Measurements from ENCODE around the gene CUL2.

DNA sequence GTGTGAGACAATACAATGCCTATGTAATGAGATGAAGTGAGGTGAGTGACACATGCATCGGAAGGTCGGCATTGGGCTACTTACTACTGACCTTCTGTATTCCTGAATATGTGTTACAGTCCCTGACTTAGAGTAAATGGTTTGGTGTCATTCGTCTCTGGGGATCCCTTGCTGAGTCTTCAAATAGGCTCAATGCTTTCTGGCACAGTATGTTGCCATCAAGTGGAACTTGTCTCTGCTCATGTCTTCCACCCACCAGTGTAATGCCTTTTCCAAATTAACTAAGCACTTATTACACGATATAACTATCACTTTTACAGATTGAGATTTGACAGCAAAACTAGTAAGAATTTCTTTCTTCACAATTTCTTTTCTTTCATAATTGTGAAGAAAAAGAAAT is 10.9 kb downstream of the CUL2 start:
- TF ChIP-seq GATA3 (IDR thresholded peaks at IDR 0.05; ENCODE audit: low read depth, low read length) (no peak), GATA2 (IDR thresholded peaks at IDR 0.05; ENCODE audit: low read depth, low read length) (no peak)

Data from SH-SY5Y (cell line).